Cardiac fibroblast (primary cell): Measurements from ENCODE around the gene SOCS3.

Experiments
- DNase-seq, 2 donors: peaks; one replicate each; pipeline versions ENCODE4 v3.0.0 to v3.0.0-alpha.2; 2010; ENCODE audit warnings: low read depth in 2 of 2
- H3K4me3 ChIP-seq, 2 donors: replicated peaks in 1 of 2; 1 replicate in 1 of 2; 2 replicates in 1 of 2; pipeline ENCODE4 v1.5.1; 2011; ENCODE audit warnings: low read depth in 2 of 2, low read length in 2 of 2, mild to moderate bottlenecking in 2 of 2, moderate library complexity in 1 of 2
- CTCF ChIP-seq: IDR thresholded peaks from one replicate; pipeline ENCODE4 v1.5.1; 2011; ENCODE audit warnings: low read depth, mild to moderate bottlenecking, low read length, inconsistent platforms

Gene SOCS3

GRCh38 chr17:78398390-78398789, 38.5 kb upstream of the SOCS3 start:
- H3K4me3 ChIP-seq: no peak overlapping the region
- no peak for DNase-seq
- TF ChIP-seq CTCF: no peak

- peak; percentile 59 to 70 for DNase-seq
- TF ChIP-seq CTCF: no peak
- no peak overlapping the region for H3K4me3 ChIP-seq
Measured at GRCh38 chr17:78397681-78398101, 37.8 kb upstream of the SOCS3 start.

- TF ChIP-seq CTCF: no peak
- H3K4me3 ChIP-seq: no peak overlapping the region
- peak; percentile 39 to 68 for DNase-seq
Measured at GRCh38 chr17:78396441-78397337, 36.8 kb upstream of the SOCS3 start.

GRCh38 chr17:78395155-78395554, 35.3 kb upstream of the SOCS3 start:
- TF ChIP-seq CTCF: no peak
- H3K4me3 ChIP-seq: no peak overlapping the region
- DNase-seq: no peak

- no peak for DNase-seq
- no peak for TF ChIP-seq CTCF
- H3K4me3 ChIP-seq: no peak overlapping the region
Measured at GRCh38 chr17:78394209-78394608, 34.3 kb upstream of the SOCS3 start.

GRCh38 chr17:78393575-78393974, 33.7 kb upstream of the SOCS3 start:
- DNase-seq: no peak
- H3K4me3 ChIP-seq: no peak overlapping the region
- TF ChIP-seq CTCF: no peak
